Smooth muscle cell (in vitro differentiated cells): ENCODE data around the gene E2F1. TPM values are rescaled to one million over a fixed set of nuclear protein-coding genes. Genes with fewer than 3 reads are reported as not detected.

Experiments used
- DNase-seq: peaks from one replicate; lab custom pipeline; 2025; ENCODE audit not compliant: unreplicated experiment; lab: John Stamatoyannopoulos, UW
- H2AFZ ChIP-seq: fragments of 200-600 bp; sonication (generic); 2 replicates; pipeline ENCODE4 v1.6.0; 2016; ENCODE audit warnings: antibody characterized with exemption, low read depth, mild to moderate bottlenecking
- H3F3A ChIP-seq: fragments of 200-600 bp; sonication (generic); 2 replicates; pipeline ENCODE4 v1.6.0; 2017; ENCODE audit warnings: antibody characterized with exemption, low read depth
- H3K27ac ChIP-seq: fragments of 200-600 bp; sonication (generic); 2 replicates; pipeline ENCODE4 v1.5.1; 2016; ENCODE audit warnings: low read depth, mild to moderate bottlenecking
- H3K27me3 ChIP-seq: fragments of 200-600 bp; sonication (generic); 2 replicates; pipeline ENCODE4 v1.6.1; 2016; ENCODE audit warnings: low read depth, mild to moderate bottlenecking
- H3K36me3 ChIP-seq: fragments of 200-600 bp; sonication (generic); 2 replicates; pipeline ENCODE4 v1.5.1; 2016; ENCODE audit warnings: low read depth
- H3K4me1 ChIP-seq: fragments of 200-600 bp; sonication (generic); 2 replicates; pipeline ENCODE4 v1.5.1; 2016; ENCODE audit warnings: low read depth
- H3K4me2 ChIP-seq: fragments of 200-600 bp; sonication (generic); 2 replicates; pipeline ENCODE4 v1.6.0; 2016; ENCODE audit warnings: mild to moderate bottlenecking
- H3K4me3 ChIP-seq: fragments of 200-600 bp; sonication (generic); 2 replicates; pipeline ENCODE4 v1.5.1; 2016; ENCODE audit warnings: mild to moderate bottlenecking
- H3K79me2 ChIP-seq: fragments of 200-600 bp; sonication (generic); 2 replicates; pipeline ENCODE4 v1.6.0; 2016; ENCODE audit warnings: low read depth, mild to moderate bottlenecking
- H3K9ac ChIP-seq: fragments of 200-600 bp; sonication (generic); 2 replicates; pipeline ENCODE4 v1.6.0; 2016; ENCODE audit warnings: low read depth
- H3K9me3 ChIP-seq: fragments of 200-600 bp; sonication (generic); replicated peaks from 2 replicates; pipeline ENCODE4 v1.5.1; 2016; ENCODE audit warnings: low read depth
- H4K20me1 ChIP-seq: fragments of 200-600 bp; sonication (generic); 2 replicates; pipeline ENCODE4 v1.6.0; 2016; ENCODE audit warnings: low read depth
- WGBS: methylation state at CpG from one replicate; pipeline ENCODE4 v1.1.7; 2016; ENCODE audit warnings: low lambda C conversion rate; 5-methylcytosine and 5-hydroxymethylcytosine counted together
- polyA plus RNA-seq: library from polyadenylated mRNA; unstranded; fragments of >200 nt; fragmentation: Nextera tagmentation; extraction: Ambion mirVana; gene quantifications from 2 replicates; pipeline ENCODE4 v1.2.1, GENCODE V29; 2016
- total RNA-seq: library from RNA; depleted of rRNA; stranded (reverse); fragments of >200 nt; gene quantifications from 2 replicates; pipeline ENCODE4 v1.2.3, GENCODE V29; 2014
- TF ChIP-seq, protein P1 (sequence below): fragments of 200-600 bp; sonication (generic); IDR thresholded peaks from 2 replicates; pipeline ENCODE4 v1.5.1; 2017; ENCODE audit warnings: borderline replicate concordance, mild to moderate bottlenecking, antibody characterized with exemption; ENCODE audit not compliant: insufficient read depth, poor library complexity, severe bottlenecking

The E2F1 gene
- total and polyA plus RNA-seq, 2 experiments from 2014 or later, result 5.0 to 19.4 TPM

DNA sequence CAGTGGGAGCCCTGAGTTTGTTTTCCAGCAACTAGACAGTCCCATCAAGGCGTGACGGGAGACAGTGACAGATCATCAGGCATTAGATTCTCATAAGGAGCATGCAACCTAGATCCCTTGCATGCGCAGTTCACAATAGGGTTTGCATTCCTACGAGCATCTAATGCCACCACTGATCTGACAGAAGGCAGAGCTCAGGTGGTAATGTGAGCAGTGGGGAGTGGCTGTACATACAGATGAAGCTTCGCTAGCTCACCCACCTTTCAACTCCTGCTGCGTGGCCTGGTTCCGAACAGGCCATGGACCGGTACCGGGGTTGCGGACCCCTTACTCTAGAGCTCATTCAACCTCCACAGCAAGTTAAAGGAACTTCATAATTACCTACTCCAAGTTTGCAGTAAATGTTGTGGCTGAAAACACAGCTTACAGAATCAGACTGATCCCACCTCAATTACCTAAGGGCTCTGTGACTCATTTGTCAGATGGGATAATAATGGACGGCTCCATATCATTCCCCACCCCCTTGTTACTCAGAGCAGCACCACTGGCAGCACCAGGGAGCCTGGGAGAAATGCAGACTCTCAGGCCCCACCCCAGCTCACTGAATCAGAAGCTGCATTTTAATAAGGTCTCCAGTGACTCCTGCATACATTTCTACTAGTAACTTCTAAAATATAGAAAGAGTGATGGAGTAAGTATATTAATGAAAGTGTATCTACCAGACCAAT, 18.2 kb upstream of the E2F1 start:
- H3K79me2 ChIP-seq, result no peaks in the 10 kb centered on the region
- no peaks in the 10 kb centered on the region for H3K9me3 ChIP-seq
- H3K27me3 ChIP-seq, result no peaks in the 10 kb centered on the region
- TF ChIP-seq, protein P1, sequence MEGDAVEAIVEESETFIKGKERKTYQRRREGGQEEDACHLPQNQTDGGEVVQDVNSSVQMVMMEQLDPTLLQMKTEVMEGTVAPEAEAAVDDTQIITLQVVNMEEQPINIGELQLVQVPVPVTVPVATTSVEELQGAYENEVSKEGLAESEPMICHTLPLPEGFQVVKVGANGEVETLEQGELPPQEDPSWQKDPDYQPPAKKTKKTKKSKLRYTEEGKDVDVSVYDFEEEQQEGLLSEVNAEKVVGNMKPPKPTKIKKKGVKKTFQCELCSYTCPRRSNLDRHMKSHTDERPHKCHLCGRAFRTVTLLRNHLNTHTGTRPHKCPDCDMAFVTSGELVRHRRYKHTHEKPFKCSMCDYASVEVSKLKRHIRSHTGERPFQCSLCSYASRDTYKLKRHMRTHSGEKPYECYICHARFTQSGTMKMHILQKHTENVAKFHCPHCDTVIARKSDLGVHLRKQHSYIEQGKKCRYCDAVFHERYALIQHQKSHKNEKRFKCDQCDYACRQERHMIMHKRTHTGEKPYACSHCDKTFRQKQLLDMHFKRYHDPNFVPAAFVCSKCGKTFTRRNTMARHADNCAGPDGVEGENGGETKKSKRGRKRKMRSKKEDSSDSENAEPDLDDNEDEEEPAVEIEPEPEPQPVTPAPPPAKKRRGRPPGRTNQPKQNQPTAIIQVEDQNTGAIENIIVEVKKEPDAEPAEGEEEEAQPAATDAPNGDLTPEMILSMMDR, result no peak
- H3K4me1 ChIP-seq, result no peaks in the 10 kb centered on the region
- H4K20me1 ChIP-seq, result no peaks in the 10 kb centered on the region
- no peak overlapping the region for H2AFZ ChIP-seq
- DNase-seq, result no peak
- H3K27ac ChIP-seq, result no peak overlapping the region
- H3K9ac ChIP-seq, result no peak overlapping the region
- no peak overlapping the region for H3K4me3 ChIP-seq
- 90% methylated on average over 11 of the region's 11 CpGs for WGBS
- H3K4me2 ChIP-seq, result no peak overlapping the region
- H3F3A ChIP-seq, result no peaks in the 10 kb centered on the region
- H3K36me3 ChIP-seq, result no peaks in the 10 kb centered on the region

DNA sequence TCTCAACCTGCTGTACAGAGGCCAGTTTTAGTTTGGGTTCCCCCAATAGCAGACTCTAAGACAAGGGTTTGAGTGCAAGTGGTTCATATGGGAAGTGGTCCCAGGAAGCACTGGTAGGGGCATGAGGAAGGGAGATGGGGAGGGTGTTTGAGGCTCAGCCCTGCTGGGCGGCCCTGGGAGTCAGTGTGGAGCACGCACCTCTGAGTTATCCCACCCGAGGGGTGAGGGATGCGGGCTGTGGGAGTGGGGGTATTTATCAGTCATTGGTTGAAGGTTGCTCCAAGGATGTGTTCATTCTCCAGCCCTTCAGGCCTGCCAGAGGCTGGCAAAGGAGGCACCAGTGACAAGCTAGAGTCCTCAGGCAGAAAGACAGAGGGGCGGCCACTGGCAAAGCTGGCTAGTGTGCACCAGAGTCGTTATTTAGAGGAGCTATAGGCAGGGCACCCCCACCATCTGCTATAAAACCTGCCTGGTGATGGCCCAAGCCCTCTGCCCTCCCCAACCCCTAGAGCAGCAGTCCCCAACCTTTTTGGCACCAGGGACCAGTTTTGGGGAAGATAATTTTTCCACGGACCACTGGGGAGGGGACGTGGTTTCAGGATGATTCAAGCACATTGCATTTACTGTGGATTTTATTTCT, 17.4 kb upstream of the E2F1 start:
- no peaks in the 10 kb centered on the region for H3K4me1 ChIP-seq
- no peaks in the 10 kb centered on the region for H3F3A ChIP-seq
- WGBS, result 91% methylated on average over 8 of the region's 8 CpGs
- no peaks in the 10 kb centered on the region for H4K20me1 ChIP-seq
- H3K9me3 ChIP-seq, result no peaks in the 10 kb centered on the region
- no peak overlapping the region for H2AFZ ChIP-seq
- no peaks in the 10 kb centered on the region for H3K36me3 ChIP-seq
- no peaks in the 10 kb centered on the region for H3K27me3 ChIP-seq
- TF ChIP-seq, protein P1, result no peak
- H3K79me2 ChIP-seq, result no peaks in the 10 kb centered on the region
- no peak for DNase-seq
- no peak overlapping the region for H3K4me3 ChIP-seq
- H3K4me2 ChIP-seq, result no peak overlapping the region
- no peak overlapping the region for H3K27ac ChIP-seq
- no peak overlapping the region for H3K9ac ChIP-seq

DNA sequence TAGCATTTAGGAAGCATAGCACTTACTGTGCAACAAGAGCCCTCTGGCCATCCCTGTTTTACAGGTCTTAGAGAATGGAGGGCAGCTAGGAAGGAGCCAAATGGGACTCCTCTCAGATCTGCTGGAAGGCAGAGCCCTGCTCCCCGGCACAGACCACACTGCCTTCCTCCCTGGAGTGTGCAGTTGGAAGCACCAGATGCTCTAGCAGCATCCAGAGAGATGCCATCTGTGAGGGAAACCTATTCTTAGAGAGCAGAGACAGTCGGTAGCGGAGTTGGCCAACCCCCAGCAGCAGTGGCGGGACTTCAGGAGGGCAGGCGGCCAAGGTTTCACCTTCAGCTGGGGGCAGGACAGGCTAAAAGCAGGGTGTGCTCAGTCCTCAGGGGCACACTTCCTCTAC, 16.7 kb upstream of the E2F1 start:
- Histone ChIP-seq H3K79me2 (no peaks in the 10 kb centered on the region), H4K20me1 (no peaks in the 10 kb centered on the region), H3K27ac (no peak overlapping the region), H2AFZ (no peak overlapping the region), H3K4me2 (no peak overlapping the region), H3K9ac (no peak overlapping the region), H3K4me1 (no peaks in the 10 kb centered on the region), H3K4me3 (no peak overlapping the region), H3F3A (no peaks in the 10 kb centered on the region), H3K9me3 (no peaks in the 10 kb centered on the region), H3K27me3 (no peaks in the 10 kb centered on the region), H3K36me3 (no peaks in the 10 kb centered on the region)
- WGBS, result 95% methylated on average over 5 of the region's 5 CpGs
- TF ChIP-seq, protein P1, result no peak
- DNase-seq, result no peak
